GM19372 (cell line): ENCODE data around the gene CBLC.

Experiments
- ATAC-seq: cut with Tn5 transposase; IDR thresholded peaks from one replicate; pipeline ENCODE4 v1.9.1; 2021; ENCODE audit warnings: mild to moderate bottlenecking, low read depth, moderate library complexity; ENCODE audit not compliant: unreplicated experiment

Gene CBLC

DNA sequence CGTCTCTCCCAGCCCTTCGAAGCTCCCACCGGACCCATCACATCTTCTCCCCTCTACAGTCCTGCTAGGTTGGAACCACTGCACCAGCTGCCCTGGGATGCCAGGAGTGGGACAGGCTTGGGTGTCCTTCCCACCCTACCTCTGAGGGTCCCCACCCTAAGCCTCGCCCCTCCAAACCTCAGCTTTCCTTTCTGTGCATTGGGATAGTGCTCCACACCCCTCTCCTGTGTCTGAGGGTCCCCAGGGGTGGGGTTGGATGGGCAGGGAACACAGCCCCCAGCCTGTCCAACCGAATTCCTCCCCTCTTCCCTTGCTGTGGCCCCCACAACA, 31.1 kb upstream of the CBLC start:
- ATAC-seq, result no peak

DNA sequence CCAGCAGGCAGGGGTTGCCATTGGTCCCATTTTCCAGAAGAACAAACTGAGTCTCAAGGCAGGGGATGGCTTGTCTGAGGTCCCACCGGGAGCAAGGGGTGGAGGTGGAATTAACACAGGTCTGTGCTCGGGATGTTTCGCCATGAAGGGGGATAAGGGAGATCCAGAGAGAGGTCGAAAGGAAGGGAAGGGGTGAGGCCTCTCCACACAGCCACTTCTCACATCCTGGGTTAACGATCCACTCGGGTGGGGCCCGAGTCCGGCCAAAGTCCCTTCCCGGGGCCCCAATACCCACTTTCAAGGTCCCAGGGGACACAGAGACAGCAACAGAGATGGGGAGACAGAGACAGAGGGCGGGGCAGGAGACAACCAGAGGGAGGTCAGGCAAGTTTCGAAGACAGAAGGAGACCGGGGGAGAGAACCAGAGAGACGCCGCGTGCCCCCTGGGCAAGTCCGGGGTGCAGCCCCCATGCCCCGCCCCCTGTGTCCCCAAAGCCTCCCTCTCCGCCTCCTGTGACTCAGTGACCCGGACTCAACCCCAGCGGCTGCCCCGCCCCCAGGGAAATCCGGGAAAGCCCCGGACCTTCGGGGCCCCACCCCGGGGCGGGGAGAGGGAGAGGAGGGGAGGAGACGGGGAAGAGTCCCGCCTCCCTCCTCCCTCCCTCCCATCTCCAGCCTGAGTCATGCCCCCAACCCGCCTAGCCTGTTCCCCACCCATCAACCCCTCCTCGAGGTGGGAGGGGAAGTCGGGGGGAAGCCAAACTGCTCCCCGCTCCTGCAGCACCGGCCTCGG, 30.5 kb upstream of the CBLC start:
- peak; percentile 42 for ATAC-seq

DNA sequence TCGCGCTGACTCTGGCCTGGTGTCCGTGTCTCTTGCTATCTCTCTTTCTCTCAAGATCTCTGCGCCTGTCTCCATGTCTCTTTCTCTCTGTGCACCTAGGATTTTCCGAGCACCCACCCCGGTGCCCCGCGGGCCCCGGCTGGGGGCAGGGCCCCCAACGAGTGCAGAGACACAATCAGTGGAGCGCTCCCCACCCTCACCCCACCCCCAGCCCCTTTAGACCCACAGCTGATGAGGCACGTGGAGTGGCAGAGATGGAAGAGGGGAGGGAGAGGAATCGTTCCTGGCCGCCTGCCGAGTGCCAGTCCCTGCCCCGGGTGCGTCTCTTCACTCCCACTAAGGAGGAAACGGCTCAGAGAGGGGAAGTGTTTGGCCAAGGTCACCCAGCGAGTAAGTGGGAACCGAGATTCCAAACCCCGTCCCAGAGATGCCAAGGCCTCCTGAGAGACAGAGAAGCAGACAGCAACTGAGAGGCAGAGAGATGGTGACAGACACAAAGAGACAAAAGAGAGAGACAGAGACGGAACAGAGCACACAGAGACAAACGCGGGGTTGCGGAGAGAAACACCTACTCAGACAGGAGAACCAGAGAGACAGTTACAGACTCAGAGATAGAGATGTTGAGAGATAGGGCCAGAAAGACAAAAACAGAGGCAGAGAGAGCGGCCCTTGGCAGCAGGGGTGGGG, 29.8 kb upstream of the CBLC start:
- ATAC-seq, result peak; percentile 1

- ATAC-seq, result peak; percentile 45
Measured at GRCh38 chr19:44748426-44749254, 29.1 kb upstream of the CBLC start, which contains the start of gene BCL3. BCL3 (plus strand) TSS chr19:44748708; CDS start chr19:44748791, 83 bp downstream.

DNA sequence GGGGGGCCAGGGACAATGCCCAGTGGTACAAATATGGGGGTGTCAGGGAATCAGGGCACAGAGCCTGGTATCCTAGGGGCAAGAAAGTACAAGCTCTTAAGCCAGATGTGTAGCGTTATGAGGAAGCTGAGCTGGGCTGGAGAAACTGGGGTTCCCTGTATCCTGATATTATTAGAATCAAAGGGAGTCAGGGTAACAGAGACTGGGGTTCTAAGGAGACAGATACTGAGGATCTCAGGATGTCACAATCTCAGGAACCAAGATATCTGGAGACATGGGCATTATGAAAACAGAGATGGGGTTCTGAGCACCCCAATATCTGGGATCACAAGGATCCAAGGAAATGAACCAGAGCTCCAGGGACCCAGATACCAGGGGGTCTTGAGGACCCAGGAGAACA, 28.4 kb upstream of the CBLC start:
- no peak for ATAC-seq

DNA sequence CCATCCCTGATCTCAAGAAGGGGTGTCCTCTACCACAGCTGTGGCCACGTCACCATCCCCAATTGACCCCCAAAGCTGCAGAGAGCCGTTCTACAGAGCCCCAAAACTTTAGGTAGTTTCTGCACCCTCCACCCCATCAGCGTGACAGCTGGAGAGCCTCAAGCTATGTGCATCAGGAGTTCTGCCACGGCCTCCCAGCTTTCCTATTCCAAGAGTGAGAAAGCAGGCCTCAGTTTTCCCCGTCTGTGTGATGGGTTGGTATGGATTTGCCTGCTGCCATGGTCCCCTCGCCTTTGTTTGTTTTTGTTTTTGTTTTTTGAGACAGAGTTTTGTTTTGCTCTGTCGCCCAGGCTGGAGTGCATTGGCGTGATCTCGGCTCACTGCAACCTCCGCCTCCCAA, 27.7 kb upstream of the CBLC start:
- ATAC-seq, result no peak

DNA sequence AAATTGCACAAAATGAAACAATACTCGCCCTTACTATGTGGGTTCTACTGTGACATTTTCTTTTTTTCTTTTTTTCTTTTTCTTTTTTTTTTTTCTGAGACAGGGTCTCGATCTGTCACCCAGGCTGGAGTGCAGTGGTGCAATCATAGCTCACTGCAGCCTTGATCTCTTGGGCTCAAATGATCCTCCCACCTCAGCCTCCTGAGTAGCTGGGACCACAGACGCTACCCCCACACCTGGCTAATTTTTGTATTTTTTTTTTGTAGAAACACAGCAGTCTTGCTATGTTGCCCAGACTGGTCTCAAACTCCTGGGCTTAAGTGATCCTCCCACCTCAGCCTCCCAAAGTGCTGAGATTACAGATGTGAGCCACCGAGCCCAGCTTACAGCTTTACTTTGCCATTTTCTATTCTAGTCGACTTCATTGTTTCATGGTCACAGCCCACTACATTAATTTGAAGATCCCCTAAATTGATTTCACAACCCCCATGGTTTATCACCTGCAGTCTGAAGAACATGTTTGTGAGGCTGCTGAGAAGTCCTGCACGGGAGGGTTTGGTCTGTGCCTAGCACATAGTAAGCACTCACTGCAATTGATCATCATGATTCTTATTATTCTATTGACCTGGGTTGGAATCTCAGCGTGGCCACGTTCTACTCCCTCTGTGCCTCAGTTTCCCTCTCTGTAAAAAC, 25.4 kb upstream of the CBLC start:
- ATAC-seq, result no peak

DNA sequence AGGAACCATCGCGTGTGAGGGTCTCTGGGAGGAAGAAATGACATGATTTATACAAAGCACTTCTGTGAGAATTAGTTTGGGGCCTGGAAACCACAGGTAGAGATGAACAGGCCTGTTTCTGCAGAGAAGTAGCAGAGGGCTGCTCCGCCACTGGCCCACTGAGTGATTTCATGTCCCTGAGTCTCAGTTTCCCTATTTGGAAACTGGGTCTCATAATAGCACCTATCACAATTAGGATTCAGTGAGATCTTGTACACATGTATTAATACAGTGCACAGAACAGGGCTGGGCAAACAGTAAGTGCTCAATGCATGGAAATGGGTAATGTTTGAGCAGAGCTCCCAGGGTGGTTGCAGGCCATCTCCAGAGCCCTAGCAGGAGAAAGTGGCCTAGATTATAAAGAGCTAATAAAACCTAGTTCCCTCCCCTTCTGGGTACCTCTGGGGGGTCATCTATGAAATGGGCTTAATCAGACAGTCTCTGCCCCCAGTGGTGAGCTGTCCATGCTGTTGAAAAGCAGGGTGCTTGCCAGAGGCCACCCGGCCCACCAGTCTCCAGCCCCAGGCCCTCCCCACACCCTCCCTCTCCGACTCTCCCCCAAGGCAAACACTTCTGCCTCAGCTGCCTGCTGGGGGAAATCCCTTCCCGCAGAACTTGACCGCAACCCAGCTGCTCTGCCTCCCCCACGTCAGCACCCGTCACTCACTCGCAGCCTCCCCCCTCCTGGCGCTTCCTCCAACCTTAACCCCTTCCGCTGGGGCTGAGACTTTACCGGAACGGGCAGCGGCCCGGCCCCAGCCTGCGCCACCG, 24.7 kb upstream of the CBLC start:
- peak; percentile 71 for ATAC-seq

DNA sequence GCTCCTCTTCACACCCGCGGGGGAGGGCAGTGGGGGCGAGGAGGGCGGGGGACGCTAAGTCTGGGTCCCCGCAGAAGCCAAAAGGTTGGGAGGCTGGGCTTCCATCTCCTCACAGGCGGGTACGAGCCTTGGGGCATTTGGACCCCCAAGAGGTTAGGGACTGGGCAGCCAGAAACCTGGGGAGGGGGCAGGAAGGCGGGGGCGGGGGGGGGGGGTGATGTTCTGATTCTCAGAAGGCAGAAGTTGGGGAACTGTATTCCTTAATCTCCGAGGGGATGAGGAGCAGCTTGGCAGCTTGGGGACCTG, 24.1 kb upstream of the CBLC start:
- ATAC-seq, result no peak

GRCh38 chr19:44753932-44754749, 23.5 kb upstream of the CBLC start:
- no peak for ATAC-seq

DNA sequence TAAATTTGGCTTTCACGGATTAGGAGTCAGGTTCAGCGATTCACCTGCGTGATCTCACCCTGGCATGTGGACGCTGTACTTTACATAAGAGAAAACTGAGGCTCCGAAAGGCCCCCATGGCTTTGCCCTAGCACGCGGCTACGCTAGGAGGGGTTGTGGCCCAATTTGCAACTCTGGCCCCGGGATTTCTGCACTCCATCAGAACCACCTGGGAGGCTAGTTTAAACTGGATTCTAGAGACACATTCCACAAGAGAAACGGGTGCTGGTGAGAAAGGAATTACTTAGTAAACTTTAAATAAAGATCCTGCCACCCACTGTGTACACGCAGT, 23.0 kb upstream of the CBLC start:
- ATAC-seq, result no peak

DNA sequence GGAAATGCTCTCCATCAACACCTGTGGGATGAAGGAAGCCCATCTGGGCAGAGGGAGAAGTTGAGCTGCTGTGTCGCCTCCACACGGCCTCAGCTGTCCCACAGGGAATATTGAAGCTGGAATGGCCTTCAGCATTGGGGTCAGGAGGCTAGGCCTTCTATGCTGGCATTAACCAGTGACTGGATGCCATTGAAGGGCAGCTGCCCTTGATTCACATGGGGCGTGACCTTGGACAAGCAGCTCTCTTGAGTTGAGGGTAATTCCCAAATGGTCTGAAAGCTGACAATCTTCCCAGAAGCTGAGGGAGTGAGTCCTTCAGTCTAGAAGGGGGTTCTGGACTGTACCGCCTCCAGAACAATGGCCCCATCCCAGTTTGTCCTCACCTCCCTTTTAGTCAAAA, 22.5 kb upstream of the CBLC start:
- no peak for ATAC-seq

- ATAC-seq, result no peak
Measured at GRCh38 chr19:44756089-44756562, 21.6 kb upstream of the CBLC start.

- ATAC-seq, result no peak
Measured at GRCh38 chr19:44757057-44757734, 20.5 kb upstream of the CBLC start.

DNA sequence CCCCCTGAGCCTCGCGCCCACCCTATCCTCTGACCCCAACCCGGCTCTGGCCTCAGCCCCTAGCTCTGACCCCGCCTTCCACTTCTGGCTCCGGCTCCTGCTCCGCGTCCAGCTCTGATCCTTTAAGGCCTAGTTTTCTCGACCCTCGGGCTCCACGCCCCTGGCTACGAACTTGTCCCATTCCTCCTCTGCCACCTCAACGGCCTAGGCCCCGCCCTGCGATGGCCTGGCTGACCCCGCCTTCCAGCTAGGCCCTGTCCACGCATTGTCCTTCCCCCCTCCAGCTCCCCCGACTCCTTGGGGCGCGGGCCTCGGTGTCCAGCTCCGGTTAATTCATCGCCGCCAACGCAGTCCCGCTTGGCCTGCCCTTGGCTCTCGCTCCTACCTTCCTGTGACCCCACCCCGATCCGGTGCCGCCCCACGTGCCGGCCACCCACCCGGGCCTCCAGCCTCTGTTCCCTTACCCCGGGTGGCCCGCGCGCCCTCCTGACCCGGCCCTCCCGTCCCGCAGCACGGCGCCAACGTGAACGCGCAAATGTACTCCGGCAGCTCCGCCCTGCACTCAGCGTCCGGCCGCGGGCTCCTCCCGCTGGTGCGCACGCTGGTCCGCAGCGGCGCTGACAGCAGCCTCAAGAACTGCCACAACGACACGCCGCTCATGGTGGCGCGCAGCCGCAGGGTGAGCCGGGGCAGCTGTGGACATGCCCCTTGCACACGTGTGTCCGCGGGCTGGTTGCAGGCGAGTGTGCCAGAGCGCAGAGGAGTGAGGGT, 19.8 kb upstream of the CBLC start:
- ATAC-seq, result no peak

- ATAC-seq, result no peak
Measured at GRCh38 chr19:44758596-44758995, 19.1 kb upstream of the CBLC start.

DNA sequence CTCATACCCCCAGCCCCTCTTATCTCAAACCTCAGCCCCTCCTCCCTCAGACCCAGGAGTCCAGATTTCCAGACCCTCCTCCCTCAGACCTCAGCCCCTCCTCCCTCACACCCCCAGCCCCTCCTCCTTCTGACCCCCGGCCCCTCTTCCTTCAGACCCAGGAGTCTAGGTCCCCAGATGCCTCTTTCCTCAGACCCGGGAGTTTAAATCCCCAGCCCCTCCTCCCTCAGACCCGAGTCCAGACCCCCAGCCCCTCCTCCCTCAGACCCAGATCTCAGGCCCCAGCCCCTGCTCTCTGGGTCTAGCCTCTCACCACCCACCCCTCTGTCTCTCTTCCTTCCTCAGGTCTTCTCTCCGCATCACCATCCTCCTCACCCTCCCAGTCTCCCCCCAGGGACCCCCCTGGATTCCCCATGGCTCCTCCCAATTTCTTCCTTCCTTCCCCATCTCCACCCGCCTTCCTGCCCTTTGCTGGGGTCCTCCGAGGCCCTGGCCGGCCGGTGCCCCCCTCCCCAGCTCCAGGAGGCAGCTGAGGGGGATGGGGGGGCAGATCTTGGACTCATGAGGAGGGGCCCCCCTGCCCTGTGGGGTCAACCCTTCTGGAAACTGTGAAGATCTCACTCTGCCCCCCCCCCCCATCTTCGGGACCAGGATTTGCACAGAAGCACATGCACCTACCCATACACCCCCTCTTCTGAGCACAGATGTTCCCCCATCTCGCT, 18.4 kb upstream of the CBLC start:
- ATAC-seq, result no peak
